Measurements from ENCODE around the gene B3GALT4.
"Not testable (repeated sequence)": the region's sequence is repeated elsewhere in the genome, so short reads cannot be mapped to it uniquely, and the experiment has no call there.

B3GALT4 gene

GRCh38 chr6:33272275-33273128, 4.4 kb upstream of the B3GALT4 start:
- no peak for DNase-seq

- DNase-seq: no peak
These were observed 3.6 kb upstream of the B3GALT4 start for GRCh38 chr6:33273129-33273923.

- no peak for DNase-seq
These were observed 2.7 kb upstream of the B3GALT4 start for GRCh38 chr6:33273924-33274902.

GRCh38 chr6:33275795-33276580, 935 bp upstream of the B3GALT4 start:
- not testable (repeated sequence) for DNase-seq

- no peak for DNase-seq
These were observed 401 bp upstream of the B3GALT4 start for GRCh38 chr6:33276581-33276863.

GRCh38 chr6:33277663-33278391, 904 bp downstream of the B3GALT4 start:
- DNase-seq: peak; percentile 29

- DNase-seq: no peak
These were observed 1.4 kb downstream of the B3GALT4 start for GRCh38 chr6:33278392-33278741.

GRCh38 chr6:33278810-33279209, 1.9 kb downstream of the B3GALT4 start:
- DNase-seq: no peak

- DNase-seq: no peak
These were observed 2.4 kb downstream of the B3GALT4 start for GRCh38 chr6:33279257-33279695.

- DNase-seq: no peak
These were observed 3.1 kb downstream of the B3GALT4 start for GRCh38 chr6:33279971-33280511.

GRCh38 chr6:33280539-33280938, 3.6 kb downstream of the B3GALT4 start:
- no peak for DNase-seq

- DNase-seq: not testable (repeated sequence)
These were observed 8.3 kb downstream of the B3GALT4 start for GRCh38 chr6:33285214-33285613.

- DNase-seq: no peak
These were observed 10.3 kb downstream of the B3GALT4 start for GRCh38 chr6:33286946-33287914.

- DNase-seq: no peak
These were observed 11.4 kb downstream of the B3GALT4 start for GRCh38 chr6:33288141-33288920.

- peak; percentile 91 for DNase-seq
These were observed 12.2 kb downstream of the B3GALT4 start, which contains the start of the genes PFDN6 and WDR46 for GRCh38 chr6:33288921-33289783. PFDN6 (plus strand) TSS chr6:33289601; CDS start chr6:33289857, 256 bp downstream. WDR46 (minus strand) TSS chr6:33289239; CDS start chr6:33289170, 69 bp downstream.

GRCh38 chr6:33289784-33290315, 12.9 kb downstream of the B3GALT4 start:
- DNase-seq: no peak

GRCh38 chr6:33290459-33290858, 13.5 kb downstream of the B3GALT4 start:
- no peak for DNase-seq

Data from femur (tissue), 1 donor.